Stimulated activated CD4-positive, alpha-beta T cell treated with anti-CD3 and anti-CD28 coated beads, Interleukin-2, amount 100 ng/mL, for 48 hours (primary cell): Measurements from ENCODE around the gene ZNF808.
"Not testable (repeated sequence)": the region's sequence is repeated elsewhere in the genome, so short reads cannot be mapped to it uniquely, and the experiment has no call there.

ENCODE experiments used
- DNase-seq, 2 donors: peaks; one replicate each; pipeline ENCODE4 v3.0.0-alpha.2; 2020

The ZNF808 gene

GRCh38 chr19:52600639-52601024 lies 73.2 kb downstream of the ZNF808 start:
- no peak for DNase-seq

GRCh38 chr19:52601025-52601973 lies 73.8 kb downstream of the ZNF808 start:
- peak; percentile 92 to 93 for DNase-seq

GRCh38 chr19:52601974-52602366 lies 74.5 kb downstream of the ZNF808 start:
- DNase-seq, result not testable (repeated sequence)

- DNase-seq, result no peak
Observed at GRCh38 chr19:52602941-52603340, 75.5 kb downstream of the ZNF808 start.

GRCh38 chr19:52603558-52604207 lies 76.2 kb downstream of the ZNF808 start:
- no peak for DNase-seq
